ENCODE results near the gene TBCK. TPM values are rescaled to one million over a fixed set of nuclear protein-coding genes. Genes with fewer than 3 reads are reported as not detected.

Gene TBCK
- total and polyA plus RNA-seq, 2 experiments from 2014 or later = 34.1 to 36.9 TPM

DNA sequence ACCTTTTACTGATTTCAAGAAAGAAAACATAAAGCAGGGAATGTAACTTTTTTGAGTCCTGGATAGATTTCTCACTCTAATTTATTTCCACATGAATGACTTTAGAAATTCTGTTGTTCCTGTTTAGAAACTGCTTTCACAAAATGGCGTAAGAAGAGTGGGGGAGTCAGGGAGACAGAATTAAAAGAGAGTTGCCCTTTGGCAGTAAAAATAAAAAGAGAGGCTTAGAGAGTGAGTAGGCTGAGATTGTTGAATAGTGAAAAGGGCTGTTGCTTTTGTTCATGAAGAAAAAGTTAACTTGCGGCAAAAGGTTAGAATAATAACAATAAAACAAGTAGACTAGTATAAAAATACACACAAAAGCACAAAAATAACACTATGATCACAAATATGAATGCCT lies 166.1 kb downstream of the TBCK start:
- H3K9me3 ChIP-seq (ENCODE audit: low read depth) = no peaks in the 10 kb centered on the region
- TF ChIP-seq, protein P1, sequence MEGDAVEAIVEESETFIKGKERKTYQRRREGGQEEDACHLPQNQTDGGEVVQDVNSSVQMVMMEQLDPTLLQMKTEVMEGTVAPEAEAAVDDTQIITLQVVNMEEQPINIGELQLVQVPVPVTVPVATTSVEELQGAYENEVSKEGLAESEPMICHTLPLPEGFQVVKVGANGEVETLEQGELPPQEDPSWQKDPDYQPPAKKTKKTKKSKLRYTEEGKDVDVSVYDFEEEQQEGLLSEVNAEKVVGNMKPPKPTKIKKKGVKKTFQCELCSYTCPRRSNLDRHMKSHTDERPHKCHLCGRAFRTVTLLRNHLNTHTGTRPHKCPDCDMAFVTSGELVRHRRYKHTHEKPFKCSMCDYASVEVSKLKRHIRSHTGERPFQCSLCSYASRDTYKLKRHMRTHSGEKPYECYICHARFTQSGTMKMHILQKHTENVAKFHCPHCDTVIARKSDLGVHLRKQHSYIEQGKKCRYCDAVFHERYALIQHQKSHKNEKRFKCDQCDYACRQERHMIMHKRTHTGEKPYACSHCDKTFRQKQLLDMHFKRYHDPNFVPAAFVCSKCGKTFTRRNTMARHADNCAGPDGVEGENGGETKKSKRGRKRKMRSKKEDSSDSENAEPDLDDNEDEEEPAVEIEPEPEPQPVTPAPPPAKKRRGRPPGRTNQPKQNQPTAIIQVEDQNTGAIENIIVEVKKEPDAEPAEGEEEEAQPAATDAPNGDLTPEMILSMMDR (IDR thresholded peaks at IDR 0.05; ENCODE audit: low read depth, low read length) = no peak
- DNase-seq (ENCODE audit: low read depth in 1 of 2, low spot score in 1 of 2) = no peak
- no peaks in the 10 kb centered on the region for H3K4me1 ChIP-seq (ENCODE audit: low read depth)
- no peaks in the 10 kb centered on the region for H3K27me3 ChIP-seq
- no peak overlapping the region for H3K27ac ChIP-seq
- no peak overlapping the region for H3K4me3 ChIP-seq
- no peaks in the 10 kb centered on the region for H3K36me3 ChIP-seq

DNA sequence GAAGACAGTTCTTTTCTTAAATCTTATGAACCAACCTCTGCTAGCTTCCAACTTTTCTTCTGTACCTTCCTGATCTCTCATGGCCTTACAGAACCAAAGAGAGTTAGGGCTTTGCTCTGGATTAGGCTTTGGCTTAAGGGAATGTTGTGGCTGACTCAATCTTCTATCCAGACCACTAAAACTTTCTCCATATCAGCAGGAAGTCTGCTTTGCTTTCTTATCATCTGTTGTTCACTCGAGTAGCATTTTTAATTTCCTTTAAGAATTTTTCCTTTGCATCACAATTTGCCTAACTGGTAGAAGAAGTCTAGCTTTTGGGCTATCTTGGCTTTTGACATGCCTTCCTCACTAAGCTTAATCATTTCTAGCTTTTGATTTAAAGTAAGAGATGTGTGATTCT lies 167.0 kb downstream of the TBCK start:
- H3K27me3 ChIP-seq = no peaks in the 10 kb centered on the region
- no peaks in the 10 kb centered on the region for H3K36me3 ChIP-seq
- DNase-seq (ENCODE audit: low read depth in 1 of 2, low spot score in 1 of 2) = peak in 1 of 2 donors; percentile 52
- no peak overlapping the region for H3K27ac ChIP-seq
- no peak overlapping the region for H3K4me3 ChIP-seq
- no peaks in the 10 kb centered on the region for H3K9me3 ChIP-seq (ENCODE audit: low read depth)
- TF ChIP-seq, protein P1 (IDR thresholded peaks at IDR 0.05; ENCODE audit: low read depth, low read length) = no peak
- no peaks in the 10 kb centered on the region for H3K4me1 ChIP-seq (ENCODE audit: low read depth)

DNA sequence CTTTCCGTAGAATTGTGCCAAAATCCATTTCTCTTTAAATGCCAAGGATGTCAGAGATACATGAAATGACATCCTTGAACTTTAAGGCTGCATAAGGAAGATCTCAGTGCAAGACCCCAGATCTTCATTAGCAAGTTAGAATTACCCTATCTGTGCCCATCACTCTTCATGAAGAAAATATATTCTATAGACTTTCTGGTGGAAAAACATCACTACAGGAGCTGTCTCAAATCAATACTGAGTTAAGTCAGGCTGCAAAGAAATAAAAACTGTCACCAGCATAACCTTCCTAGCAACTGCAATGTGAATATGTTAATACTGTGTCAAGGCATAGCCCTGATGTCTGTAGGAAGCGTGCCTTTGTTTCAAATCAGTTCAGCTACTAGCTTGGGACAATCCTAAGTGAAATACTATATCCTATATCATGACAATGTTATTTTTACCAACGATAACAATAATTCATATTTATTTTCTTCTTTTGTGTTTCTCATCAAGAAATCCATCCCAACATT lies 173.3 kb downstream of the TBCK start:
- Histone ChIP-seq H3K4me1 (ENCODE audit: low read depth) (no peaks in the 10 kb centered on the region), H3K4me3 (no peak overlapping the region), H3K36me3 (no peaks in the 10 kb centered on the region), H3K9me3 (ENCODE audit: low read depth) (no peaks in the 10 kb centered on the region), H3K27me3 (no peaks in the 10 kb centered on the region), H3K27ac (no peak overlapping the region)
- DNase-seq (ENCODE audit: low read depth in 1 of 2, low spot score in 1 of 2) = no peak
- TF ChIP-seq, protein P1 (IDR thresholded peaks at IDR 0.05; ENCODE audit: low read depth, low read length) = no peak

DNA sequence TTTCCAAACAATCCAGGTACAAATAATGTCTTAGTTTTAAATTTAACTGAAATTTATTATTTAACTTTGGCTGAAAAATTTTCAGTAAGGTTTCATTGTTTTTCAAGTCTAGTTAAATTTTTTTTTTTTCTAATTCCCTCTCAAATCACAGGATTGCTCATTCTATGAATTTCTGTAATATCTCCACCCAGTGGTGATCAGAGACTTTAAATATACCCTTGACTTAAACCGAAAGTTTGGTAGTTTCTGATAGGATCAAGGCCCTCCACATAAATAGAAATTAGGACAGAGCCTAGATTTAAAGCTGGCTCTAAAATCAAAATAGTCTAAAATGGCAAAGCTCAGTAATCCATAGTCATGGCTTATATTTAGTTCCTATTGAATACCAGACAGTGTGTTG lies 175.4 kb downstream of the TBCK start:
- H3K27me3 ChIP-seq = no peaks in the 10 kb centered on the region
- TF ChIP-seq, protein P1 (IDR thresholded peaks at IDR 0.05; ENCODE audit: low read depth, low read length) = no peak
- H3K4me3 ChIP-seq = no peak overlapping the region
- H3K9me3 ChIP-seq (ENCODE audit: low read depth) = no peaks in the 10 kb centered on the region
- no peak overlapping the region for H3K27ac ChIP-seq
- no peaks in the 10 kb centered on the region for H3K36me3 ChIP-seq
- DNase-seq (ENCODE audit: low read depth in 1 of 2, low spot score in 1 of 2) = no peak
- H3K4me1 ChIP-seq (ENCODE audit: low read depth) = no peaks in the 10 kb centered on the region

DNA sequence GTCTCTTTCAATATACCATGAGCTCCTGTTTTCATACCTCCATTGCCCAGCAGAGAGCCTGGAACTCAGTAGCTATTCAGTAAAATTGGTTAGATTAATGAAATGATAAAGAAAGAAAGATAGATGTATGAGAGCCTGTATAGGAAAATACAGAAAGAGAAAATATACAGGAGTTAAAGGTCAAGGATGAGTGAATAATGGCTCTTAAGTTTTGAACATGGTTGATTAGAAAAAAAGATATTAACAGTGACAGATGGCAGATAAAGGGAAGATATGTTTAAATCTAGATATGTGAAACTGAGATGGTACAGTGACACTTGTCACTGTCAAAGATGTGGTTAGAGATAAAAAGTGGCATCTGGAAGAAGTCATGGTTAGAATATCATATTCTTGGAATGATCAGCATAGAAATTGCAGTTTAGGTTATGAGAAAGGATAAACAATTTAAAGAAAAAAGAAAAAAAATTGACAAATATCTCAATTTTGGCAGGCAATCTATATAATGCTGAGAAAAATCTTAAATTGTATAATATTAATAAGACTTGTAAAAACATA lies 179.2 kb downstream of the TBCK start:
- TF ChIP-seq, protein P1 (IDR thresholded peaks at IDR 0.05; ENCODE audit: low read depth, low read length) = no peak
- no peak overlapping the region for H3K27ac ChIP-seq
- no peaks in the 10 kb centered on the region for H3K9me3 ChIP-seq (ENCODE audit: low read depth)
- H3K4me3 ChIP-seq = no peak overlapping the region
- no peak for DNase-seq (ENCODE audit: low read depth in 1 of 2, low spot score in 1 of 2)
- H3K4me1 ChIP-seq (ENCODE audit: low read depth) = no peaks in the 10 kb centered on the region
- H3K36me3 ChIP-seq = no peaks in the 10 kb centered on the region
- no peaks in the 10 kb centered on the region for H3K27me3 ChIP-seq
